H1 (cell line): Measurements from ENCODE around the gene IWS1. TPM values are rescaled to one million over a fixed set of nuclear protein-coding genes. Genes with fewer than 3 reads are reported as not detected.

ENCODE experiments used
- CHD7 ChIP-seq: fragments of 300-600 bp; sonication (generic); IDR thresholded peaks from 2 replicates; pipeline ENCODE4 v1.7.1; 2012; ENCODE audit warnings: low read length, moderate library complexity, mild to moderate bottlenecking, inconsistent platforms; ENCODE audit not compliant: insufficient replicate concordance
- FOSL1 ChIP-seq: IDR thresholded peaks from 2 replicates; pipeline ENCODE4 v1.6.1; 2011; ENCODE audit warnings: mild to moderate bottlenecking, low read depth, low read length, moderate library complexity; ENCODE audit not compliant: insufficient read depth
- SUZ12 ChIP-seq: fragments of 200-600 bp; sonication (generic); IDR thresholded peaks from 2 replicates; pipeline ENCODE4 v1.6.1; 2012; ENCODE audit warnings: mild to moderate bottlenecking, inconsistent platforms, low read length, moderate library complexity, mixed read lengths
- polyA plus RNA-seq, 7 experiments: library from polyadenylated mRNA; depleted of rRNA in 3 of 7; stranded (reverse) in 5 of 7; unstranded in 2 of 7; fragments of >200 nt in 5 of 7; fragments of 200-250 nt in 2 of 7; gene quantifications; 1 replicate in 5 of 7; 2 replicates in 1 of 7; 4 replicates in 1 of 7; pipeline versions ENCODE4 v1.2.1 to v1.2.3, GENCODE V29; 2011 to 2013; ENCODE audit warnings: missing spikeins in 2 of 7, mixed read lengths in 2 of 7
- total RNA-seq: library from RNA; stranded (reverse); fragmentation: NEBNext Ultra II Directional; extraction: Animal tissue kit (Norgen Biotek cat#: 25700); gene quantifications from 2 replicates; pipeline ENCODE4 v1.2.1, GENCODE V29; 2021

IWS1 gene
- total and polyA plus RNA-seq, 2 of the 8 experiments (the other 6 are each of a cell fraction or from before 2014, with no cell fraction given), result 18.4 to 64.8 TPM

GRCh38 chr2:127516041-127516762, 10.1 kb downstream of the IWS1 start (continued):
- TF ChIP-seq CHD7, result no peak
- no peak for TF ChIP-seq FOSL1
- no peak for TF ChIP-seq SUZ12
